T follicular helper cell (primary cell): ENCODE measurements around the gene PFKL.
"Not testable (repeated sequence)": the region's sequence is repeated elsewhere in the genome, so short reads cannot be mapped to it uniquely, and the experiment has no call there.

Experiments
- DNase-seq: peaks from one replicate; pipeline ENCODE4 v3.0.0-alpha.2; 2020; ENCODE audit warnings: low read depth

PFKL gene

GRCh38 chr21:44327603-44327974, 27.7 kb downstream of the PFKL start:
- DNase-seq = no peak

DNA sequence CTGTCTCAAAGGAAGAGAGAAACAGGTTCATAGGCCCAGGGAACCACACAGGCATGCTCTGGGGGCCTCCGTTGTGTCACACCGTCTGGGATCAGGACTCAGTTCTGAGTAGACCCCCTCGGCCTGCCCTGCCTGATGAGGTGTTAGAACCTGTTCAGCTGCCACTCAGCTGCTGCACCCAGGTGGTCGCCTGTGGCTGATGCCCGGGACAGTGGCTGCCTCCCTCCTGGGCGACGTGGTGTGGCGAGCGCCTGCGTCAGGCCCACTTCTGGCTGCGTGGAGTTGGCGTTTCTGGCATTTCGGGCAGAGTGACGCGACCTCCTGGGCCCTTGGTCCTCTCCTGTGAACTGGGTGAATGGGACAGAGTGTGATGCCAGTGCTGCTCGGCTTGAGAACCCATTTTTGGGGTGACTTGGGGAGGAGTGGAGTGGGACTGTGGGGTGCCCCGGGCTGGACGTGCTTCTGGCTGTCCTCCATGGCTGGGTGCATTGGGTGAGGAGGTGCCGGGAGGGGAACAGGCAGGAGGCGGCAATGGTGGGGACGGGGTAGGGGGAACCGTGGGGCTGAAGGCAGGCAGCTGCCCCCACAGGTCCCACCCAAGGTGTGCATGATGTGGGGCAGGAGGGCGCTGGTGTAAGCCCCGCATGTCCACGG, 28.5 kb downstream of the PFKL start:
- DNase-seq = no peak

GRCh38 chr21:44329086-44329889, 29.4 kb downstream of the PFKL start:
- no peak for DNase-seq

- no peak for DNase-seq
Measured at GRCh38 chr21:44329971-44330681, 30.3 kb downstream of the PFKL start.

DNA sequence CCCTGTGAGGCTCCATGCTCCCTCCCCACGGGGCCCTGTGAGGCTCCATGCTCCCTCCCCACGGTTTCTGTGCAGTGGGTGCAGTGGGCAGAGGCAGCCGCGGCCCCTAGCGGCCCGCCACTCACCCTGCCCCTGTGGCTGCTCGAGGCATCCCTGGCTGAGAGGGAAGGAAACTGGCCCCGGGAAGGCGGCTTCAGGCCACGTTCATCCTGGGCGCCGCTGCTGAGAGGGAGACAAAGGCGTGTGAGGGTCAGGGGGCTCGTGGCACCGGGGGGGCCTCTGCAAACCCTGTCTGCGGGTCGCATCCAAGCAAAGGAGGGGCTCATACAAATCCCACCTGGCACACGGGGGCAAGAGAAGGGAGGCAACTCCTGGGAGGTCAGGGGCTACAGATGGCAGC, 30.8 kb downstream of the PFKL start:
- no peak for DNase-seq

DNA sequence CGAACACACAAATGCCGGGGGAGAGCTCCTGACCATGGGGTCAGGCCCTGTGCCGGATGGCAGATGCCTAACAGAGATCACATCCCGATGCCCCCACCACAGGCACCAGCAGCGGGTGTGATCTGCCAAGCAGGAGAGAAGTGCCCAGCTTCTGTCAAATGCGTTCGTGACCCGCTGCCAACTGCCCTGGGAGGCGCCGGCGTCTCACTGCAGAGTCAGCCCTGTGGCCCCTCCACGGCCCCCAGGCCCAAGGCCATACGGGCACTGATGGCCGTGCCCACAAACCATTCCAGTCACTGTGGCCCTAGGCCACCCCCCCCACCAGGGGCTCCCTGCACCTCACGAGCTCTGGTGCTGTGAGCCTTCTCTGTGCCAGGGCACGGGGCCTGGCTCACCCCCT, 31.4 kb downstream of the PFKL start:
- no peak for DNase-seq

DNA sequence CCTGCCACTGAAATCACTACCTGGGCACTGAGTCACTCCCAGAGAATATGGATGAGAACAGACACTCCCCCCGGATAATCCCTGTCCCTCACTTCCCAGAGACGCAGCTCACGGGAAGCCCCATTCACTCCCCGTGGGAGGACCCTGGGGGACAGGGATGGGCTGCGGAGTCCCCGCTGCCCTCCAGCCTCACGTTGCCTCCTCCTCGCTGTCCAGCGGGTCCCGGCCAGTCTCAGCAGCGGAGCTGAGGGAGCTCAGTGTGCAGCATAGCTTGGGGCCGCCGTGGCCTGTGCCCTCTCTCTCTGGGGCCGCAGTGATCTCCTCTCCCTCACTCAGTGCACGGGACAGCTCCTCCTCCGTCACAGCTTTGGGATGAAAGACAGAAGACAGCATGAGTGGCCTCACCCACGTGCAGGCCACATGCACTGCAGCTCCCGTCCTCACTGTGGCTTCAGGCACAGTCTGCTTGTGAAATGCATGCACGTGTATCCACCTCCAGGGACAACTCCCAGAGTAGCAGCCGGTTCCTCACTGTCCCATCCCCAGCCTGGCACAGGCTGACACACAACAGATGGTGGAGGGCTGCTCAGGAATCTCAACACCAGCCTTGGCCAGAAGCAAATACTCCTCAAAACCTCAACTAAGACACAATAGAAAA, 31.9 kb downstream of the PFKL start:
- no peak for DNase-seq

- DNase-seq = no peak
Measured at GRCh38 chr21:44332383-44332782, 32.5 kb downstream of the PFKL start.

DNA sequence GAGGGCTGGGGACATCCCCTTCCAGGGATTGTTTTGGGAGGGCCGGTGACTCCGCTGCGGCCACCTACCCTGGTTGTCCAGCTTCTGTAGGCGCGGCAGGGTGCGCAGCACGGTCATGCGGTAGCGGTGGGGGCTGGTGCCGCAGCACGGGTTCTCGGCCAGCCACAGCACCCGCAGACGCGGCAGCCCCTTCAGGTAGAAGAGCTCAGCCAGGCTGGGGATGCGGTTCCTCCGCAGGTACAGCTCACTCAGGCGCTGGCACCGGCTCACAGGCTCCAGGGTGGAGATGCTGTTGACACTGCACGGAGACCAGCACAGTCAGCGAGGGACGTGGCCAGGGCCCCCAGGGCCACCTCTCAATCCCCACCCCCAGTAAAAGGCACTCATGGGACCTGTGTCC, 33.1 kb downstream of the PFKL start:
- no peak for DNase-seq

- no peak for DNase-seq
Measured at GRCh38 chr21:44333509-44334328, 33.9 kb downstream of the PFKL start.

GRCh38 chr21:44334329-44335030, 34.6 kb downstream of the PFKL start:
- DNase-seq = no peak

DNA sequence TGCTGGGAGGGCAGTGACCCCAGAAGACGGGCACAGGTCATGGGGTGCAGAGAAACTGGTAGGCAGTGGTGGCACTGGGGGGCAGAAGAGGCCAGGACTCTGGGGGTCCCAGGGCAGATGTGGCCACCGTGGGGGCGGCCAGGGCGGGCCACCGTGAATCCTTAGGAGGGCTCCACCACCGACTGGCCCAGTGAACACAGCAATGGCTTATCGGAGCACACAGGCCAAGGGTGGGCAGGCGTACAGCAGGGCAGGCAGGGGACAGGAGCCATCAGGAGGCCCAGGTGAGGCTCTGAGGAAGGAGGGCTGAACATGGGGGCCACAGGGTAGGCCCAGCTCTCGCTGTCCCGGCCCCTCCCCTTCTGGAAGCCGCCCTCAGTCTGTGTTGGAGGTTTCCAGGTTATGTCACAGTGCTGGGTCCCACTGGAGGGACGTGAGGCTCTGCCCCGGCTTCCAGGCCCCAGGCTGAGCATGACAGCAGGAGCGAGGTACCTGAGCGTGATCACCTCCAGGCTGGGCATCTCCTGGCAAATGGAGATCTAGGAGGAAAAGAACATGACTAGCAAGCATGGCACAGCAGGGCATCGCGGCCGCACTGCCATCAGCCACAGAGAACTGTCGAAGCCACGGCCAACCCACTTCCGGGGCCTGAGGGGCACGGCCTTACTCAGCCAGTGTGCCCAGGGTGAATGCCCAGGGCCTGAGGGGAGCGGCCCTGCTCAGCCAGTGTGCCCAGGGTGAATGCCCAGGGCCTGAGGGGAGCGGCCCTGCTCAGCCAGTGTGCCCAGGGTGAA, 35.6 kb downstream of the PFKL start:
- no peak for DNase-seq

DNA sequence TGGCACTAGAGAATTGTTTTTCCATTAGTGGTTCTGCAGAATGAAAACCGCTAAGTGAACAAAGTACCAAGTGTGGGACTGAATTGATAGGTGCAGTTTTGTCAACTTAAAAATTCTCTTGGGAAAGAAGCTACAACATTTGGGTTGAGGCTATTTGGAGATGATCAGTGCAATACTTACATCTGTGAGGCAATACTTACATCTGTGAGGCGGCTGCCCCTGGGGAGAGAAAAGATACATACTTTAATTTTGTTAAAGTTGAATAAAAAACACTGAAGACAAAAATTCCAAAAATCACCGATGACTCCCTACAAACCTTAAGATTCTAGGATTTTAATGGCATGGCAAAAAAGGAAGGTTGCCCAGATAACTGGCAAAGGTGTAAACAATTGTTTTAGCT, 37.6 kb downstream of the PFKL start:
- no peak for DNase-seq

DNA sequence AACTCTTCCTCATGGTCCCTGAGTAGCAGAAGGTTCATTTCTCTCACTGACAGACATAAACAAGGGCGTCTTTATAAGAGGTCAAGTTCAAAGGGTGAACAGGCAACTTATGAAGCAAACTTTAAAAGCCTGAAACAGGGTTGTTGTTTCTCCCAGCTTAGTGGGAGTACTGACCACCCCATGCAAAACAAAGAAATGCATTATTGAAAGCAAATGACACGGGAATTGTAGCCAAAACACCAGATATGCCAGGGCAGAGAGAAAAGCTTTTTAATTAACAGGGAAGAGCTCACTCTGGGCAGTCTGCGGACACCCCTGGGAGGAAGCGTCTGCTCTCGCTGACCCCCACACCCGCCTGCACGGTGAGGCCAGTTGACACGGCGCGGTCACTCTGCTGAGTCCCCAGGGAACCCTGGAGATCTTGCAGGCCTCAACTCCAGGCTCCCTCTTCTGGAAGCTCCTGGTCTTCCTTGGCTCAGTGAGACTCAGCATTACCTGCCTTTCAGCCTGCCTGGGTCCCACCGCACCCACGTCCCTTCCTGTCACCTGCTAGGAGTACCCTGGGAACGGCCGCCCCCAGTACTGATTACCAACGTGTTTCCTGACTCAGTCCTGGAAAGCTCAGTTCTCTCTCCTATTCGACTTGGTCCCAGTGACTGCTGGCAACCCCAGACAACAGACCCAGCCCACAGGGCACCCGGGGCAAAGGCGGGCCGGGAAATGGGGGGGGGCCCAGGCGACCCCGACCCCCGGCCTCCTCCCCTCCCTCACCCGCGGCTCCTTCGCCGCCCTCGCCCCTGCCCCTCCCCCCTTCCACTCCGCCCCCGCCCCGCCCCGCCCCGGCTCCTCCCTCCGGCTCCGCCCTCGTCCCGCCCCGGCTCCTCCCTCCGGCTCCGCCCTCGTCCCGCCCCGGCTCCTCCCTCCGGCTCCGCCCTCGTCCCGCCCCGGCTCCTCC, 38.4 kb downstream of the PFKL start:
- no peak for DNase-seq

DNA sequence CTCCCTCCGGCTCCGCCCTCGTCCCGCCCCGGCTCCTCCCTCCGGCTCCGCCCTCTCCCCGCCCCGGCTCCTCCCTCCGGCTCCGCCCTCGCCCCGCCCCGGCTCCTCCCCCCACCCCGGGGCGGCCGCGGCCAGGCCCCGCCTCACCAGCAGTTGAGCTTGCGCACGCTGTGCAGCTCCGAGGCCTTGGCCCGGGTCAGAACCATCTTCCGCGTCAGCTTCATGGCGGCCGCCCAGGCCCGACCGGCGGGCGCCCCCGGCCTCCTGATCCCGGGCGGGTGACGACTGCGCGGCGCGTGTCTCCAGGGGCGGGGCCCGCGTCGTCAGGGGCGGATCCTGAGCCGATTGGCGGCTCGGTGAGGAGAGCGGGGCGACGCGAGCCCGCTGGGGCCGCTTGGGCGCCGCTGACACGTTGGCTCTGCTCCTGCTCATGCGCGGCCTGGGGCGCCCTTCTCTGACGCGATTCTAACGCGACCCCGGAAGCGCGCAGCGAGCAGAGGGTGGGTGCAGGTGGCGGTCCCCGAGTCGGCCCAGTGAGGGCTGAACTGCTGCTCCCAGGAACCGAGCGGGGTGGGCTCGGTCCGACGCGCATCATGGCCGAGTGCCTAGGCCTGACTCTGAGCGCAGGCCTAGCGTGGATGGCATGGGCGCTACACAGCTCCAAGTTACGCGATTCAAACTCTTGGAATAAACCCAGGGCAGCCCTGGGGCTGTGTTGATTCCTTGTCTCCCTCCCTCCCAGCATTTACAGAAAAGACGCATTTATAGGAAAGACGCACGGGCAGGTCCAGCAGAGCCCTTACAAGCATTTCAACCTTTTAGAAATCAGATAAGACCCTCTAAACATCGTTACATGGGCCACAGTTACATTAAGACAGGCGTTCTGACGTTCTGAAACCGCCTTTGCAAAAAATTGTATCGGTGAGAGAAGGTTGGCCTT, 39.4 kb downstream of the PFKL start, which contains the start of gene CFAP410:
Gene CFAP410 (minus strand): TSS at position 420 of the 940 bp plus-strand sequence. CDS start 196 bp downstream, at position 224.
- peak; percentile 93 for DNase-seq

DNA sequence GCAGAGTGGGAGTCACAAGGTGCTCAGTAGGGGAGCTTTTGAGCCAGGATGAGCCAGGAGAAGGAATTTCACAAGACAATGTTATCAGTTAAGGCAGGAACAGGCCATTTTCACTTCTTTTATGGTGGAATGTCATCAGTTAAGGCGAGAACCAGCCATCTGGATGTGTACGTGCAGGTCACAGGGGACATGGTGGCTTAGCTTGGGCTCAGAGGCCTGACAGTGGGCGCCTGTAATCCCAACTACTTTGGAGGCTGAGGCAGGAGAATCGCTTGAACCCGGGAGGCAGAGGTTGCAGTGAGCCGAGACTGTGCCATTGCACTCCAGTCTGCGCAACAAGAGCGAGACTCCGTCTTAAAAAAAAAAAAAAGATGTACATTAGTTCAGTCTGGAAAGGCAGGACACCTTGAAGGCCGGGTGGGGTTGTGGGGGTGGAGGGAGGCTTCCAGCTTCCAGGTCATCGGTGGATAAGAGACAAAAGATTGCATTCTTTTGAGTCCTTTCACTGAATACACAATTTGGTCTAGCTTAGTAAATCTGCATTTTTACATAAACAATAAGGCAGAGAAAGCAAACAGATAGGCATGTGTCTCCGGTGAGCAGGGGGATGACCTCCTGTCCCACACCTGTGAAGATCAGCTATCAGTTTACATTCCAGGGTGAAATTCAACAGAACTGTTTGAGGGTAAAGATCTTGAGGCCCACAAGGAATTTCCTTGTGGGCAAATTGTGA, 42.0 kb downstream of the PFKL start:
- DNase-seq = not testable (repeated sequence)

DNA sequence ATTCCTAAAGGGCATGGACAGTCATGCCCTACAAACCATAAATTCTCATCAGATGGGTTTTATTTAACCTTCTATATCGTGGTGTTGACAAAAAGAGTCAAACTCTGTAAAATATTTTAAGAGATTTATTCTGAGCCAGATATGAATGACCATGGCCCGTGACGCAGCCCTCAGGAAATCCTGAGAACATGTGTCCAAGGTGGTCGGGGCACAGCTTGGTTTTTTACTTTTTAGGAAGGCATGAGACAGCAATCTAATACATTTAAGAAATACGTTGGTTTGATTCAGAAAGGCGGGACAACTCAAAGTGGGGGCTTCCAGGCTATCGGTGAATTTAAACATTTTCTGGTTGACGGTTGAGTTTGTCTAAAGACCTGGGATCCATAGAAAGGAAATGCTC, 43.1 kb downstream of the PFKL start:
- not testable (repeated sequence) for DNase-seq
